ENCODE data around the gene TRHDE.

The TRHDE gene

DNA sequence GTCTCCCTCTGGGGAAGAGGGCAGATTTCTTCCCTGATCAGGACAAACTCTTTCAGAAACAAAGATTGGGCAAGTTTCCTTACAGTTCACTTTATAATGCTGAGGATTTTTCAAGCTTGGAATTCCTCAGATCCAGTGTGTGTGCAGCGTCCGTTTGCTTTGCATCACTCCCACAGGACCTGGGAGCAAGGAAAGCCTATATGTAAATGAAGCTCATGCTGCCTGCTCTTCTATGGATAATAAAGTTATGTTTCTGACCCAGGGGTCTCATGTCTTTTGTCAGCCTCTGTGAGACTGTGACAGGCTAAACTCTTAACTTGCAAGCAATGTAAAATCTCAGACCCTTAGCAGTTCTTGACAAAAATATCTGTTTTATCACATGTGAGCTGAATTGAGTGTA lies 41.6 kb downstream of the TRHDE start:
- DNase-seq, result peak in 1 of 2 donors; percentile 25
- Histone ChIP-seq H2BK5ac (ENCODE audit: low read depth, low read length, poor library complexity) (no peak overlapping the region), H2AFZ (ENCODE audit: insufficient read depth, low read length, poor library complexity) (no peak overlapping the region), H3K18ac (ENCODE audit: low read length) (no peak overlapping the region), H3K23ac (ENCODE audit: low read length) (no peak overlapping the region), H3K4me1 (ENCODE audit: control insufficient read depth in 1 of 2, insufficient read depth in 2 of 2, low read length in 2 of 2) (peaks cover 0 to 1% of the 10 kb centered on the region in 2 experiments), H3K27me3 (ENCODE audit: insufficient read depth, low read length) (no peaks in the 10 kb centered on the region), H2BK12ac (ENCODE audit: low read length) (no peak overlapping the region), H3K9me3 (ENCODE audit: insufficient read depth, low read depth, low read length) (no peaks in the 10 kb centered on the region), H3K27ac (ENCODE audit: low read depth, low read length) (no peak overlapping the region), H4K91ac (ENCODE audit: low read depth, low read length) (no peak overlapping the region), H3K4me3 (ENCODE audit: low read depth, low read length) (no peak overlapping the region), H4K8ac (ENCODE audit: low read depth, low read length) (no peak overlapping the region), H3K9ac (ENCODE audit: low read length) (no peak overlapping the region), H3K79me2 (ENCODE audit: control insufficient read depth, insufficient read depth, low read length, poor library complexity) (no peaks in the 10 kb centered on the region), H3K36me3 (ENCODE audit: control insufficient read depth in 1 of 2, insufficient read depth in 2 of 2, low read length in 2 of 2) (no peaks in the 10 kb centered on the region), H4K12ac (ENCODE audit: low read depth, low read length) (no peak overlapping the region), H3K4ac (ENCODE audit: low read depth, low read length) (no peak overlapping the region), H2BK120ac (ENCODE audit: insufficient read depth, low read length, poor library complexity) (no peak overlapping the region), H3K4me2 (ENCODE audit: low read length) (no peak overlapping the region), H3K14ac (ENCODE audit: low read length) (no peak overlapping the region), H3K79me1 (ENCODE audit: low read length) (no peaks in the 10 kb centered on the region), H2AK5ac (ENCODE audit: low read length) (no peak overlapping the region)
- WGBS (ENCODE audit: extremely low coverage, insufficient coverage, insufficient read length), result no CpG with 5 or more reads among the region's 2 CpGs

DNA sequence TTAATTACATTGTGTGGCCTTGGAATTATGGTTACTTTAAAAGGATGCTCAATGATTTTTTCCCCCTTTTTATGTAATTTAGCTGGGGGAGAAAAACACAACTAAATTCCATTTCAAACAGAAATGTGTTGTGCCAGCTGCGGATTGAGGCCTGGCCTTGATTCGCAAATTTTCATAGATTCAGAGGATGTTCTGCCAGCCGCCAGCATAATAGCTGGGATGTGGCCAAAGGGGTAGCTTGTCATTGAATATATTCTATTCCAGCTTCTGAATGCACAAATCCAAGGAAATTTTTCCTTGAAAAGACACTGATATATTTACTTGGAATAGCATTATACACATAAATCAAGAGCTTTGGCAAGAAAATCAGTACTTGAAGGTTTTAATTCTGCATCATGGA lies 43.7 kb downstream of the TRHDE start:
- Histone ChIP-seq H4K12ac (ENCODE audit: low read depth, low read length) (no peak overlapping the region), H3K4me3 (ENCODE audit: low read depth, low read length) (no peak overlapping the region), H3K9me3 (ENCODE audit: insufficient read depth, low read depth, low read length) (no peaks in the 10 kb centered on the region), H2AFZ (ENCODE audit: insufficient read depth, low read length, poor library complexity) (no peak overlapping the region), H3K14ac (ENCODE audit: low read length) (no peak overlapping the region), H3K27me3 (ENCODE audit: insufficient read depth, low read length) (no peaks in the 10 kb centered on the region), H3K27ac (ENCODE audit: low read depth, low read length) (no peak overlapping the region), H3K4me1 (ENCODE audit: control insufficient read depth in 1 of 2, insufficient read depth in 2 of 2, low read length in 2 of 2) (peaks cover 0 to 1% of the 10 kb centered on the region in 2 experiments), H3K23ac (ENCODE audit: low read length) (no peak overlapping the region), H3K79me1 (ENCODE audit: low read length) (no peaks in the 10 kb centered on the region), H2BK12ac (ENCODE audit: low read length) (no peak overlapping the region), H2BK120ac (ENCODE audit: insufficient read depth, low read length, poor library complexity) (no peak overlapping the region), H3K4me2 (ENCODE audit: low read length) (no peak overlapping the region), H3K79me2 (ENCODE audit: control insufficient read depth, insufficient read depth, low read length, poor library complexity) (no peaks in the 10 kb centered on the region), H2BK5ac (ENCODE audit: low read depth, low read length, poor library complexity) (no peak overlapping the region), H3K4ac (ENCODE audit: low read depth, low read length) (no peak overlapping the region), H3K36me3 (ENCODE audit: control insufficient read depth in 1 of 2, insufficient read depth in 2 of 2, low read length in 2 of 2) (no peaks in the 10 kb centered on the region), H4K91ac (ENCODE audit: low read depth, low read length) (no peak overlapping the region), H4K8ac (ENCODE audit: low read depth, low read length) (no peak overlapping the region), H3K9ac (ENCODE audit: low read length) (no peak overlapping the region), H3K18ac (ENCODE audit: low read length) (no peak overlapping the region), H2AK5ac (ENCODE audit: low read length) (no peak overlapping the region)
- no CpG with 5 or more reads among the region's 3 CpGs for WGBS (ENCODE audit: extremely low coverage, insufficient coverage, insufficient read length)
- no peak for DNase-seq

DNA sequence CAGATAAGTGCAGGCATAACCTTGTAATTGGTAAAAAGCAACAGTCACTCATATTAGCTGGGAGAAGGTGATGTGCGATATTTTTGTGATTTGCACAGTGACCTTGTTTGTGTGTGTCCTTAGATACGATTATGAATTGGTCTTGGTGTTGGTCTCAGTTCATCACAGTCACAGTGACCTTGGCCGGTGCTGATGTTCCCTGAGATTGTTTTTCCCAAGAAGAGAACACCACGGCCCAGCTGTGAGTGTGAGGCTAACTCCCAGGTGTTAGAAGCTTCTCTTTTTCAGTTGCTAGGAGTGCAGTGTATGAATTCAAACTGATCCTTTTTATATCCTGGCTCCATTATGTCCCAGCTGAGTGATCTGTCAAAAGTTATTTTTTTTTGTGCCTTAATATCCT lies 46.2 kb downstream of the TRHDE start:
- H3K4ac ChIP-seq (ENCODE audit: low read depth, low read length), result no peak overlapping the region

DNA sequence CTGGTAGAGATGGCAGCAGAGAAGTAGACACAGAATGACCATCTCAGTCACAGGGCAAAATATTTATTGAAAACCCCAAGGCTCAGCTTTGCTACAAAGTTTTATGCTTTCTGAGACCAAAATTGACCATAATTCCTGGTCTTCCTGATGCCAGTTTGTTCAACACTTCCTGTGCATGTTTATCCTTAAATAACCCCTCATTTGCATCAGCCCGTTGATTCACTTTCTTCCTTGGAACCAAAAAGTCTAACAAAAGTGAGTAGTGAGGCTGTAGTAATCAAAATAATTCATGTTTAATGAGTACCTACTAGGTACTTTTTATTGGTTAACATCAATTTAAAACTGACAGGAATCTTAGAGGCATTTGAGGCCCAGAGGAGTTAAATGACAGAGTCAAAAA lies 51.7 kb downstream of the TRHDE start:
- Histone ChIP-seq H2BK120ac (ENCODE audit: insufficient read depth, low read length, poor library complexity) (no peak overlapping the region), H3K23ac (ENCODE audit: low read length) (no peak overlapping the region), H3K4ac (ENCODE audit: low read depth, low read length) (no peak overlapping the region), H3K9ac (ENCODE audit: low read length) (no peak overlapping the region), H3K36me3 (ENCODE audit: control insufficient read depth in 1 of 2, insufficient read depth in 2 of 2, low read length in 2 of 2) (no peaks in the 10 kb centered on the region), H4K8ac (ENCODE audit: low read depth, low read length) (no peak overlapping the region), H3K9me3 (ENCODE audit: insufficient read depth, low read depth, low read length) (no peaks in the 10 kb centered on the region), H3K27ac (ENCODE audit: low read depth, low read length) (no peak overlapping the region), H3K4me3 (ENCODE audit: low read depth, low read length) (no peak overlapping the region), H3K4me2 (ENCODE audit: low read length) (no peak overlapping the region), H2AFZ (ENCODE audit: insufficient read depth, low read length, poor library complexity) (no peak overlapping the region), H2BK12ac (ENCODE audit: low read length) (no peak overlapping the region), H3K79me1 (ENCODE audit: low read length) (no peaks in the 10 kb centered on the region), H3K18ac (ENCODE audit: low read length) (no peak overlapping the region), H2AK5ac (ENCODE audit: low read length) (no peak overlapping the region), H4K91ac (ENCODE audit: low read depth, low read length) (no peak overlapping the region), H3K27me3 (ENCODE audit: insufficient read depth, low read length) (no peaks in the 10 kb centered on the region), H3K4me1 (ENCODE audit: control insufficient read depth in 1 of 2, insufficient read depth in 2 of 2, low read length in 2 of 2) (no peaks in the 10 kb centered on the region), H3K14ac (ENCODE audit: low read length) (no peak overlapping the region), H4K12ac (ENCODE audit: low read depth, low read length) (no peak overlapping the region), H2BK5ac (ENCODE audit: low read depth, low read length, poor library complexity) (no peak overlapping the region), H3K79me2 (ENCODE audit: control insufficient read depth, insufficient read depth, low read length, poor library complexity) (no peaks in the 10 kb centered on the region)
- no peak for DNase-seq
- WGBS (ENCODE audit: extremely low coverage, insufficient coverage, insufficient read length), result no CpG with 5 or more reads among the region's 1 CpG

More for the DNA sequence above, 46.2 kb downstream of the TRHDE start:
- H3K9ac ChIP-seq (ENCODE audit: low read length), result no peak overlapping the region
- no peak overlapping the region for H3K4me3 ChIP-seq (ENCODE audit: low read depth, low read length)
- H3K4me2 ChIP-seq (ENCODE audit: low read length), result no peak overlapping the region
- H3K27me3 ChIP-seq (ENCODE audit: insufficient read depth, low read length), result no peaks in the 10 kb centered on the region
- H2BK120ac ChIP-seq (ENCODE audit: insufficient read depth, low read length, poor library complexity), result no peak overlapping the region
- no peak overlapping the region for H2AFZ ChIP-seq (ENCODE audit: insufficient read depth, low read length, poor library complexity)
- H3K18ac ChIP-seq (ENCODE audit: low read length), result no peak overlapping the region
- DNase-seq, result no peak
- no CpG with 5 or more reads among the region's 4 CpGs for WGBS (ENCODE audit: extremely low coverage, insufficient coverage, insufficient read length)
- no peak overlapping the region for H3K14ac ChIP-seq (ENCODE audit: low read length)
- H3K36me3 ChIP-seq (ENCODE audit: control insufficient read depth in 1 of 2, insufficient read depth in 2 of 2, low read length in 2 of 2), result no peaks in the 10 kb centered on the region
- H3K79me1 ChIP-seq (ENCODE audit: low read length), result no peaks in the 10 kb centered on the region
- no peak overlapping the region for H2BK12ac ChIP-seq (ENCODE audit: low read length)
- H3K79me2 ChIP-seq (ENCODE audit: control insufficient read depth, insufficient read depth, low read length, poor library complexity), result no peaks in the 10 kb centered on the region
- H2AK5ac ChIP-seq (ENCODE audit: low read length), result no peak overlapping the region
- peaks cover 0 to 1% of the 10 kb centered on the region in 2 experiments for H3K4me1 ChIP-seq (ENCODE audit: control insufficient read depth in 1 of 2, insufficient read depth in 2 of 2, low read length in 2 of 2)
- no peak overlapping the region for H4K12ac ChIP-seq (ENCODE audit: low read depth, low read length)
- H3K9me3 ChIP-seq (ENCODE audit: insufficient read depth, low read depth, low read length), result no peaks in the 10 kb centered on the region
- no peak overlapping the region for H4K91ac ChIP-seq (ENCODE audit: low read depth, low read length)
- H2BK5ac ChIP-seq (ENCODE audit: low read depth, low read length, poor library complexity), result no peak overlapping the region
- no peak overlapping the region for H4K8ac ChIP-seq (ENCODE audit: low read depth, low read length)
- H3K23ac ChIP-seq (ENCODE audit: low read length), result no peak overlapping the region
- H3K27ac ChIP-seq (ENCODE audit: low read depth, low read length), result no peak overlapping the region

Measured in trophoblast cell (in vitro differentiated cells and primary cell).